WERI-Rb-1 (cell line): ENCODE measurements around the gene SGSM2.

Experiments used
- DNase-seq: peaks from one replicate; pipeline ENCODE4 v3.0.0-alpha.2; 2020
- H3K27ac ChIP-seq: fragments of 250-450 bp; sonication (Bioruptor Pico); 2 replicates; pipeline ENCODE4 v1.5.1; 2020; ENCODE audit warnings: mild to moderate bottlenecking, moderate library complexity
- H3K27me3 ChIP-seq: fragments of 250-450 bp; sonication (Bioruptor Pico); 2 replicates; pipeline ENCODE4 v1.5.1; 2021; ENCODE audit warnings: mild to moderate bottlenecking, low read depth, moderate library complexity; ENCODE audit not compliant: insufficient read depth, severe bottlenecking
- H3K36me3 ChIP-seq: fragments of 250-450 bp; sonication (Bioruptor Pico); 2 replicates; pipeline ENCODE4 v1.5.1; 2020; ENCODE audit warnings: mild to moderate bottlenecking, moderate library complexity
- H3K4me3 ChIP-seq: 2 replicates; pipeline ENCODE4 v1.5.1; 2011; ENCODE audit warnings: low read depth, mild to moderate bottlenecking, control low read depth, low read length
- H3K9me3 ChIP-seq: fragments of 250-450 bp; sonication (Bioruptor Pico); 2 replicates; pipeline ENCODE4 v1.5.1; 2021; ENCODE audit warnings: mild to moderate bottlenecking, moderate library complexity; ENCODE audit not compliant: severe bottlenecking
- TF ChIP-seq, protein P1 (sequence below): IDR thresholded peaks from 2 replicates; pipeline ENCODE4 v1.5.1; 2011; ENCODE audit warnings: low read depth, mild to moderate bottlenecking, control low read depth, inconsistent platforms, low read length

Gene SGSM2

DNA sequence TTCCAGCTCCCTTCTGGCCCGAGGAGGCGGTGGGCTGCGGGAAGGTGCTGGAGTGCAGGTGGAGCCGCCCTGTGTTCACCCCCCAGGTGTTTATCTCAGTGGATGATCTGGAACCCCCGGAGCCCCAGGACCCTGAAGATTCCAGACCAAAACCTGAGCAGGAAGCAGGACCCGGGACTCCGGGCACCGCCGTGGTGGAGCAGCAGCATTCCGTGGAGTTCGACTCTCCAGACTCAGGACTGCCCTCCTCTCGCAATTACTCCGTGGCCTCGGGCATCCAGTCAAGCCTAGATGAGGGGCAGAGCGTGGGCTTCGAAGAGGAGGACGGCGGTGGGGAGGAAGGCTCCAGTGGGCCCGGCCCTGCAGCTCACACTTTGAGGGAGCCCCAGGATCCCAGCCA is 38.1 kb downstream of the SGSM2 start:
- Histone ChIP-seq H3K36me3 (peaks cover 41% of the 10 kb centered on the region), H3K27ac (no peak overlapping the region), H3K9me3 (no peaks in the 10 kb centered on the region), H3K4me3 (no peak overlapping the region), H3K27me3 (no peaks in the 10 kb centered on the region)
- TF ChIP-seq, protein P1, sequence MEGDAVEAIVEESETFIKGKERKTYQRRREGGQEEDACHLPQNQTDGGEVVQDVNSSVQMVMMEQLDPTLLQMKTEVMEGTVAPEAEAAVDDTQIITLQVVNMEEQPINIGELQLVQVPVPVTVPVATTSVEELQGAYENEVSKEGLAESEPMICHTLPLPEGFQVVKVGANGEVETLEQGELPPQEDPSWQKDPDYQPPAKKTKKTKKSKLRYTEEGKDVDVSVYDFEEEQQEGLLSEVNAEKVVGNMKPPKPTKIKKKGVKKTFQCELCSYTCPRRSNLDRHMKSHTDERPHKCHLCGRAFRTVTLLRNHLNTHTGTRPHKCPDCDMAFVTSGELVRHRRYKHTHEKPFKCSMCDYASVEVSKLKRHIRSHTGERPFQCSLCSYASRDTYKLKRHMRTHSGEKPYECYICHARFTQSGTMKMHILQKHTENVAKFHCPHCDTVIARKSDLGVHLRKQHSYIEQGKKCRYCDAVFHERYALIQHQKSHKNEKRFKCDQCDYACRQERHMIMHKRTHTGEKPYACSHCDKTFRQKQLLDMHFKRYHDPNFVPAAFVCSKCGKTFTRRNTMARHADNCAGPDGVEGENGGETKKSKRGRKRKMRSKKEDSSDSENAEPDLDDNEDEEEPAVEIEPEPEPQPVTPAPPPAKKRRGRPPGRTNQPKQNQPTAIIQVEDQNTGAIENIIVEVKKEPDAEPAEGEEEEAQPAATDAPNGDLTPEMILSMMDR, result no peak
- no peak for DNase-seq

DNA sequence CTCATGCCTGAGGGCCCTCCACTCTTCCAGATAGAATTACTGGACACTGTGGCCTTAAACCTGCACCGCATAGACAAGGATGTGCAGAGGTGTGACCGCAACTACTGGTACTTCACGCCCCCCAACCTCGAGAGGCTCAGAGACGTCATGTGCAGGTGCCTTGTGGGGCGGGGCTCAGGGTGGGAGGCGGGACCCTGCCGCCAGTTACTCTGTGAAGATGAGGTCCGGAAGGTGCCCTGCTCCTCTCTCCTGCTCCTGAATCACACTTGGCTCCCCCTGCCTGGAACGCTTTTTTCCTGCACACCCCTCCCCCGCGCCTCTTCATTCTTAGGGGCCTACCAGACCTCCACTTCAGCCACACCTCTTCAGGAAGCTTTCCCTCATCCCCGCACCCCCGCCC is 38.8 kb downstream of the SGSM2 start:
- TF ChIP-seq, protein P1, result no peak
- Histone ChIP-seq H3K27me3 (no peaks in the 10 kb centered on the region), H3K27ac (no peak overlapping the region), H3K9me3 (no peaks in the 10 kb centered on the region), H3K4me3 (no peak overlapping the region), H3K36me3 (peaks cover 48% of the 10 kb centered on the region)
- no peak for DNase-seq

DNA sequence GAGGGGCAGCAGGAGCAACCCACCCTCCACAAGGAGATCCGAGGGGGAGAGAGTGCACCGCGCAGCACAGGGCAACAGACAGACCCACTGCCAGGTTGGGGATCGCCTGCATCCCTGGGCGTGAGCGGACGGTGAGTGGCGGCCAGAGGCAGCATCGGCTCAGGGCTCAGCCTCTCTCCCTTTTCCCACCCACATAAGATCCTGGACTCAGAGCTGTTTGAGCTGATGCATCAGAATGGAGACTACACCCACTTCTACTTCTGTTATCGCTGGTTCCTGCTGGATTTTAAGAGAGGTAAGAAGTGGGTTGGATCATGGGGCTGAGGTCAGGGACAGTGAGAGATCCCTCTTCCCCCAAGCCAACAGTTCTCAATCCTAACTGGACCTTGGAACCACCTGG is 40.4 kb downstream of the SGSM2 start:
- DNase-seq, result no peak
- no peak overlapping the region for H3K27ac ChIP-seq
- peaks cover 48% of the 10 kb centered on the region for H3K36me3 ChIP-seq
- no peaks in the 10 kb centered on the region for H3K27me3 ChIP-seq
- H3K9me3 ChIP-seq, result no peaks in the 10 kb centered on the region
- H3K4me3 ChIP-seq, result no peak overlapping the region
- TF ChIP-seq, protein P1, result no peak

DNA sequence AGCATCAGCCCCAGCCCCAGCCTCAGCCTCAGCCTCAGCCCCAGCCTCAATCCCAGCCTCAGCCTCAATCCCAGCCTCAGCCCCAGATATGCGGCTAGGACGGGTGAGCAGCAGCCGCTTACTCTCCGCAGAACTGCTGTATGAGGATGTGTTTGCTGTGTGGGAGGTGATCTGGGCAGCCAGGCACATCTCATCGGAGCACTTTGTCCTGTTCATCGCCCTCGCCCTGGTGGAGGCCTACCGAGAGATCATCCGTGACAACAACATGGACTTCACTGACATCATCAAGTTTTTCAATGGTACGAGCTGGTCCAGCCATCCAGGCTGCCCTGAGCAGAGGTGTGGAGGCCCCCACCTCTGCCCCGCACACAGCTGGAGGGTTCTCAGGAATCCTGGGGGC is 41.6 kb downstream of the SGSM2 start:
- Histone ChIP-seq H3K4me3 (no peak overlapping the region), H3K27me3 (no peaks in the 10 kb centered on the region), H3K9me3 (no peaks in the 10 kb centered on the region), H3K27ac (no peak overlapping the region), H3K36me3 (peaks cover 48% of the 10 kb centered on the region)
- TF ChIP-seq, protein P1, result no peak
- DNase-seq, result no peak

DNA sequence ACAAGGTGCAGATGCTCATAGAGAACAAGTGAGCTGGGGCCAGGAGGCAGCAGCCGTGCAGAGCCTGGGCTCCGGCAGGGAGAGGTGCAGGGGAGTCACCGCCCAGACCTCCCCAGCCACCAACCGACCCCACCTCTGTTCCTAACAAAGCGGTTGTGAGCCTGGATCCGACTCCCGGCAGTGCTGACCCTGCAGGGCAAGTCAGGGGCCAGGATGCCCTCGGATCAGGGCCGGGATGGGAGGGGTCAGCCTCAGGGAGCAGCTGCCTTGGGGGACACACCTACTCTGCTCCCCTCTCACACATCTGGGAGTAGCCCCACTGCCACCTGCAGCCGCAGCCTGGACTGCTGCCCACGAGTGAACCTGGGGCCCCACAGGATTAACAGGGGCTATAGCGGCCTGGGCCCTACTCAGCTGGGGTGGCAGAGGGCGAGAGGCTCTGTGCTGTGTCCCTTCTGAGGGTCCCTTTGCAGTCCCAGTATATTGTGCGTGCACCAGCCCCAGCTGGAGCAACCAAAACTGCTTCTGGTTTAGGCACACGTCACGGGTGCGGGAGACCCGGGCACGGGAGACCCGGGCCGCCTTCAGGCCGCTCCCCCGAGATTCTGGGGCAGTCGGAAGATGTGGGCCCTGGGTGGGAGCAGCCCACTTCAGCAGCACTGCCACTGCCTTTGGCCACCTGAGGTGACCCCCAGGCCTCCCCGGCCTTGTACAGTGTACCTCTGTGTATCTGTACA is 42.4 kb downstream of the SGSM2 start:
- peak overlapping the region; percentile 49 for H3K27ac ChIP-seq
- no peaks in the 10 kb centered on the region for H3K27me3 ChIP-seq
- DNase-seq, result no peak
- peaks cover 48% of the 10 kb centered on the region for H3K36me3 ChIP-seq
- no peak overlapping the region for H3K4me3 ChIP-seq
- no peaks in the 10 kb centered on the region for H3K9me3 ChIP-seq
- TF ChIP-seq, protein P1, result no peak
